Measurements from ENCODE around the gene FRMD5.

The FRMD5 gene

GRCh38 chr15:43934480-43934879 lies 260.6 kb downstream of the FRMD5 start:
- no peak overlapping the region for H3K4me3 Mint-ChIP-seq

GRCh38 chr15:43932907-43933306 lies 262.2 kb downstream of the FRMD5 start:
- H3K9me3 Mint-ChIP-seq (ENCODE audit: low read depth) = no peaks in the 10 kb centered on the region
- H3K4me1 Mint-ChIP-seq (ENCODE audit: low read depth) = no peaks in the 10 kb centered on the region
- peaks cover 6% of the 10 kb centered on the region for H3K27me3 Mint-ChIP-seq
- no peak overlapping the region for H3K27ac Mint-ChIP-seq
- no peak overlapping the region for H3K4me3 Mint-ChIP-seq
- H3K36me3 Mint-ChIP-seq = no peaks in the 10 kb centered on the region

More at GRCh38 chr15:43934480-43934879, 260.6 kb downstream of the FRMD5 start:
- H3K27me3 Mint-ChIP-seq = peaks cover 6% of the 10 kb centered on the region
- H3K36me3 Mint-ChIP-seq = no peaks in the 10 kb centered on the region
- H3K4me1 Mint-ChIP-seq (ENCODE audit: low read depth) = no peaks in the 10 kb centered on the region
- no peak overlapping the region for H3K27ac Mint-ChIP-seq
- no peaks in the 10 kb centered on the region for H3K9me3 Mint-ChIP-seq (ENCODE audit: low read depth)

- Mint-ChIP-seq H3K27me3 (peaks cover 6% of the 10 kb centered on the region), H3K9me3 (ENCODE audit: low read depth) (no peaks in the 10 kb centered on the region), H3K4me1 (ENCODE audit: low read depth) (no peaks in the 10 kb centered on the region), H3K27ac (no peak overlapping the region), H3K36me3 (no peaks in the 10 kb centered on the region), H3K4me3 (no peak overlapping the region)
Observed at GRCh38 chr15:43931790-43932435, 263.2 kb downstream of the FRMD5 start.

- no peaks in the 10 kb centered on the region for H3K9me3 Mint-ChIP-seq (ENCODE audit: low read depth)
- no peaks in the 10 kb centered on the region for H3K36me3 Mint-ChIP-seq
- H3K4me1 Mint-ChIP-seq (ENCODE audit: low read depth) = no peaks in the 10 kb centered on the region
- H3K27me3 Mint-ChIP-seq = peaks cover 6% of the 10 kb centered on the region
- no peak overlapping the region for H3K4me3 Mint-ChIP-seq
- H3K27ac Mint-ChIP-seq = no peak overlapping the region
Observed at GRCh38 chr15:43931119-43931518, 264.0 kb downstream of the FRMD5 start.

GRCh38 chr15:43930556-43930955 lies 264.5 kb downstream of the FRMD5 start:
- Mint-ChIP-seq H3K36me3 (no peaks in the 10 kb centered on the region), H3K4me3 (no peak overlapping the region), H3K4me1 (ENCODE audit: low read depth) (no peaks in the 10 kb centered on the region), H3K27me3 (peaks cover 6% of the 10 kb centered on the region), H3K27ac (no peak overlapping the region), H3K9me3 (ENCODE audit: low read depth) (no peaks in the 10 kb centered on the region)

GRCh38 chr15:43930079-43930478 lies 265.0 kb downstream of the FRMD5 start:
- Mint-ChIP-seq H3K27ac (no peak overlapping the region), H3K27me3 (peaks cover 6% of the 10 kb centered on the region), H3K4me3 (no peak overlapping the region)

GRCh38 chr15:43928152-43928551 lies 266.9 kb downstream of the FRMD5 start:
- peaks cover 2% of the 10 kb centered on the region for H3K27me3 Mint-ChIP-seq
- H3K9me3 Mint-ChIP-seq (ENCODE audit: low read depth) = no peaks in the 10 kb centered on the region
- H3K27ac Mint-ChIP-seq = no peak overlapping the region
- no peaks in the 10 kb centered on the region for H3K4me1 Mint-ChIP-seq (ENCODE audit: low read depth)
- no peak overlapping the region for H3K4me3 Mint-ChIP-seq
- H3K36me3 Mint-ChIP-seq = no peaks in the 10 kb centered on the region

More at GRCh38 chr15:43930079-43930478, 265.0 kb downstream of the FRMD5 start:
- H3K9me3 Mint-ChIP-seq (ENCODE audit: low read depth) = no peaks in the 10 kb centered on the region
- no peaks in the 10 kb centered on the region for H3K36me3 Mint-ChIP-seq
- H3K4me1 Mint-ChIP-seq (ENCODE audit: low read depth) = no peaks in the 10 kb centered on the region

- Mint-ChIP-seq H3K27me3 (peaks cover 2% of the 10 kb centered on the region), H3K4me1 (ENCODE audit: low read depth) (no peaks in the 10 kb centered on the region), H3K4me3 (no peak overlapping the region), H3K9me3 (ENCODE audit: low read depth) (no peaks in the 10 kb centered on the region), H3K27ac (no peak overlapping the region), H3K36me3 (no peaks in the 10 kb centered on the region)
Observed at GRCh38 chr15:43927203-43927602, 267.9 kb downstream of the FRMD5 start.

- Mint-ChIP-seq H3K4me3 (no peak overlapping the region), H3K27me3 (no peaks in the 10 kb centered on the region), H3K27ac (no peak overlapping the region), H3K36me3 (no peaks in the 10 kb centered on the region), H3K4me1 (ENCODE audit: low read depth) (no peaks in the 10 kb centered on the region), H3K9me3 (ENCODE audit: low read depth) (no peaks in the 10 kb centered on the region)
Observed at GRCh38 chr15:43923553-43923952, 271.5 kb downstream of the FRMD5 start.

GRCh38 chr15:43922021-43922420 lies 273.1 kb downstream of the FRMD5 start:
- H3K9me3 Mint-ChIP-seq (ENCODE audit: low read depth) = no peaks in the 10 kb centered on the region
- no peaks in the 10 kb centered on the region for H3K27me3 Mint-ChIP-seq
- no peak overlapping the region for H3K27ac Mint-ChIP-seq
- H3K4me1 Mint-ChIP-seq (ENCODE audit: low read depth) = no peaks in the 10 kb centered on the region
- H3K36me3 Mint-ChIP-seq = no peaks in the 10 kb centered on the region
- H3K4me3 Mint-ChIP-seq = no peak overlapping the region

GRCh38 chr15:43920815-43921214 lies 274.3 kb downstream of the FRMD5 start:
- Mint-ChIP-seq H3K4me3 (no peak overlapping the region), H3K4me1 (ENCODE audit: low read depth) (no peaks in the 10 kb centered on the region)

GRCh38 chr15:43920254-43920600 lies 274.8 kb downstream of the FRMD5 start:
- no peaks in the 10 kb centered on the region for H3K27me3 Mint-ChIP-seq
- H3K4me3 Mint-ChIP-seq = no peak overlapping the region
- no peak overlapping the region for H3K27ac Mint-ChIP-seq

More at GRCh38 chr15:43920815-43921214, 274.3 kb downstream of the FRMD5 start:
- H3K36me3 Mint-ChIP-seq = no peaks in the 10 kb centered on the region
- no peaks in the 10 kb centered on the region for H3K27me3 Mint-ChIP-seq
- H3K9me3 Mint-ChIP-seq (ENCODE audit: low read depth) = no peaks in the 10 kb centered on the region
- H3K27ac Mint-ChIP-seq = no peak overlapping the region

GRCh38 chr15:43919540-43920253 lies 275.4 kb downstream of the FRMD5 start:
- no peaks in the 10 kb centered on the region for H3K9me3 Mint-ChIP-seq (ENCODE audit: low read depth)
- H3K4me1 Mint-ChIP-seq (ENCODE audit: low read depth) = no peaks in the 10 kb centered on the region
- no peak overlapping the region for H3K27ac Mint-ChIP-seq
- no peaks in the 10 kb centered on the region for H3K27me3 Mint-ChIP-seq
- H3K4me3 Mint-ChIP-seq = no peak overlapping the region
- H3K36me3 Mint-ChIP-seq = no peaks in the 10 kb centered on the region

More at GRCh38 chr15:43920254-43920600, 274.8 kb downstream of the FRMD5 start:
- H3K9me3 Mint-ChIP-seq (ENCODE audit: low read depth) = no peaks in the 10 kb centered on the region
- no peaks in the 10 kb centered on the region for H3K36me3 Mint-ChIP-seq
- H3K4me1 Mint-ChIP-seq (ENCODE audit: low read depth) = no peaks in the 10 kb centered on the region

- Mint-ChIP-seq H3K4me1 (ENCODE audit: low read depth) (no peaks in the 10 kb centered on the region), H3K9me3 (ENCODE audit: low read depth) (no peaks in the 10 kb centered on the region), H3K36me3 (no peaks in the 10 kb centered on the region), H3K4me3 (no peak overlapping the region), H3K27me3 (no peaks in the 10 kb centered on the region), H3K27ac (no peak overlapping the region)
Observed at GRCh38 chr15:43918717-43919116, 276.4 kb downstream of the FRMD5 start.

- Mint-ChIP-seq H3K4me3 (no peak overlapping the region), H3K27me3 (no peaks in the 10 kb centered on the region), H3K4me1 (ENCODE audit: low read depth) (no peaks in the 10 kb centered on the region), H3K36me3 (no peaks in the 10 kb centered on the region), H3K9me3 (ENCODE audit: low read depth) (no peaks in the 10 kb centered on the region), H3K27ac (no peak overlapping the region)
Observed at GRCh38 chr15:43916326-43916660, 278.8 kb downstream of the FRMD5 start.

Measured in activated naive CD8-positive, alpha-beta T cell (primary cell).